GM12801 (cell line): ENCODE results near the gene RYR1.

Experiments
- CTCF ChIP-seq: IDR thresholded peaks from one replicate; pipeline ENCODE4 v1.5.1; 2011; ENCODE audit warnings: control low read depth; ENCODE audit not compliant: insufficient read length; ENCODE audit errors: extremely low read depth

Gene RYR1

DNA sequence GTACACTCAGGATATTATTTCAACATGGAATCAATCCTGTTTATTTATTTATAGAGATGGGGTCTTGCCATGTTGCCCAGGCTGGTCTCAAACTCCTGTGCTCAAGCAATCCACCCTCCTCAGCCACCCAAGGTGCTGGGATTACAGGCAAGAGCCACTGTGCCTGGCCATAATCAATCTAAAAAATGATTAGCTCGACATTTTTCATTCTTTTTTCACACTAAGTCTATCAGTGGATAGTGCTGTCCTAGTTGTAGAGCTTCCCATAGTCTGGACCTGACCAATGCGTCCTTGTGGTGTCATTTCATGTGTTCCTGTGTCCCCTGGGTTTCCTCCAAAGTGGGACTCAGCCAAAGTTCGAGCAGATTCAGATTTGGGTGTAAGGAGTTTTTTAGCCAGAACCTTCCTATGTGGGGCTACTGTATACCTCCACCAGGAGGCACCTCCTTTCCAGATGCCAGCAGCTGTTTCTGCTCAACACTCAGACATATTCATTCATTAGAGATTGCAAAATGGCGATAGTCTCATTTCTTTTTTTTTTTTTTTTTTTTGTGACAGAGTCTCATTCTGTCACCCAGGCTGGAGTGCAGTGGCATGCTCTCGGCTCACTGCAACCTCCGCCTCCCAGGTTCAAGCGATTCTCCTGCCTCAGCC is 123.2 kb downstream of the RYR1 start:
- TF ChIP-seq CTCF, result no peak

DNA sequence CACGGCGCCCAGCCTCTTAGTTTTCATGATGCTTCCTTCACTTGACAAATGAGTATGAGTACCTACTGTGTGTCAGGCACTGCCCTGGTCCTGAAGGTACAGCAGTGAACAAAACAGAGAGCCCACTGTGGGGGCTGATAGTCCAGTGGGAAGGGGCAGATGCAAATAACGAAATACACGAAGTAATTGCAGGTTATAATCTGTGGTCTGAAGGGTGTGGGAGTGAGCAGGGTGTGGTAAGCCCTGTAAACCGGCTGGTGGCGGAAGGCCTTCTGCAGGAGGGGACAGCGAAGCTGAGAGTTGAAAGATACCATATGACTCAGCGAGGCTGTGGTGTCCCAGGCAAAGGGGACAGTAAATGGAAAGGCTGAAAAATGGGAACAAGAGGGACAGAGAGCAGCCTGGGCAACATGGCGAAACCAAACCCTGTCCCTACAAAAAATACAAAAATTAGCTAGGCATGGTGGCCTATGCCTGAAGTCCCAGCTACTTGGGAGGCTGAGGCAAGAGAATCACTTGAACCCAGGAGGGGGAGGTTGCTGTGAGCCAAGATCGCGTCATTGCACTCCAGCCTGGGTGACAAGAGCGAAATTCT is 123.8 kb downstream of the RYR1 start:
- no peak for TF ChIP-seq CTCF

GRCh38 chr19:38559428-38560401 is 126.2 kb downstream of the RYR1 start:
- TF ChIP-seq CTCF, result no peak

DNA sequence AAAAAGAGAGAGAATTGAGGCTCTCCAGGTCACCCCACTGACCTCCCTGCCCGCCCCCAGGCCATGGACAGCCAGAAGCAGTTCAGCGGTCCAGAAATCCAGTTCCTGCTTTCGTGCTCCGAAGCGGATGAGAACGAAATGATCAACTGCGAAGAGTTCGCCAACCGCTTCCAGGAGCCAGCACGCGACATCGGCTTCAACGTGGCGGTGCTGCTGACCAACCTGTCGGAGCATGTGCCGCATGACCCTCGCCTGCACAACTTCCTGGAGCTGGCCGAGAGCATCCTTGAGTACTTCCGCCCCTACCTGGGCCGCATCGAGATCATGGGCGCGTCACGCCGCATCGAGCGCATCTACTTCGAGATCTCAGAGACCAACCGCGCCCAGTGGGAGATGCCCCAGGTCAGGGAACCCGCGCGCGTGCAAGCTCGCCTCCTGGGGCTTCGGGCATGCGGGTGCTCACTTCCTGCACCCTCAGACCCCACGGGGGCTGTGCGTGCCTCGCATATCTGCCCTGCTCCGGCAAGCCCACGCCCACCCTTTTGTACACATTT is 127.6 kb downstream of the RYR1 start:
- TF ChIP-seq CTCF, result no peak

DNA sequence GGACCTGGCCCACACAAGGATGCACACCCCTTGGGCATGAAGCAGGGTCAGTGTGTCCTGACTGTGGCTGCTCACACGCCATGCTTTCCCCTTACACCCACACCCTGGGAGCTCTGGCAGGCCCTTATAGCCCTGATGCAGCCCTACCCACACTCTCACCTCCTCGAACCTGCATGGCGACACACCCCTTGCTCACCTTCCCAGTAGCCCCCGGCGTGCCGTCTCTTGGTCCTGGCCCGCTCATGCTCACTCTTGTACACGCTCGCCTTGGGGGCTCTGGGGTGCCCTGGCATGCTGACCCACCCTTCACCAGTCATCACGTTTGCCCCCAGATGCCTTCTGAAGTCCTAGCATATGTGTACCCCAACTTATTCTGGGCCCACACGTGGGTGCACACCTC is 128.2 kb downstream of the RYR1 start:
- TF ChIP-seq CTCF, result no peak

DNA sequence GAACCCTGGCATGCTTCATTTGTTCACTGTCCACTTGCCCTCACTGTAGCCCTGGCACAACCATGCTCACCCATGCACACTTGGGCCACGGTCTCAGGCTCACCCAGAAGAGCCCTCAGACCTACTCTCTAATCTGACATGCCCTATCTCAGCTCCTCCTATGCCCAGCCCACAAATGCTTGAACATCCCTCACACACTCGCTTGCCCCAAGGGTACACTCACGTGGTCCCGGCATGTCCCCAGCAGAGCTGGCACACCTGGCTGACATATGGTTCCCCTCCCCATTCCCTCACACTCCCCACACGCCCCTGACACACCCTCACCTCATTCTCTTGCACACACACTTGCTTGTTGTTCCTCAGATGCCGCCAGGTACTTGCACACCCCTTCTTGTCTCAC is 128.6 kb downstream of the RYR1 start:
- TF ChIP-seq CTCF, result no peak

- TF ChIP-seq CTCF, result no peak
Observed at GRCh38 chr19:38563475-38563874, 130.0 kb downstream of the RYR1 start.
